Activated gamma-delta T cell treated with anti-CD3 and anti-CD28 coated beads, Interleukin-2, amount 50 U/mL, for 16 hours (primary cell): ENCODE results near the gene SLC16A5.
A peak's percentile ranks its signal among the peaks of the same experiment; 100 is the strongest.
"Not testable (repeated sequence)": the region's sequence is repeated elsewhere in the genome, so short reads cannot be mapped to it uniquely, and the experiment has no call there.

Source experiments
- DNase-seq: peaks from one replicate; pipeline ENCODE4 v3.0.0-alpha.2; 2020; ENCODE audit warnings: low read depth

The SLC16A5 gene

DNA sequence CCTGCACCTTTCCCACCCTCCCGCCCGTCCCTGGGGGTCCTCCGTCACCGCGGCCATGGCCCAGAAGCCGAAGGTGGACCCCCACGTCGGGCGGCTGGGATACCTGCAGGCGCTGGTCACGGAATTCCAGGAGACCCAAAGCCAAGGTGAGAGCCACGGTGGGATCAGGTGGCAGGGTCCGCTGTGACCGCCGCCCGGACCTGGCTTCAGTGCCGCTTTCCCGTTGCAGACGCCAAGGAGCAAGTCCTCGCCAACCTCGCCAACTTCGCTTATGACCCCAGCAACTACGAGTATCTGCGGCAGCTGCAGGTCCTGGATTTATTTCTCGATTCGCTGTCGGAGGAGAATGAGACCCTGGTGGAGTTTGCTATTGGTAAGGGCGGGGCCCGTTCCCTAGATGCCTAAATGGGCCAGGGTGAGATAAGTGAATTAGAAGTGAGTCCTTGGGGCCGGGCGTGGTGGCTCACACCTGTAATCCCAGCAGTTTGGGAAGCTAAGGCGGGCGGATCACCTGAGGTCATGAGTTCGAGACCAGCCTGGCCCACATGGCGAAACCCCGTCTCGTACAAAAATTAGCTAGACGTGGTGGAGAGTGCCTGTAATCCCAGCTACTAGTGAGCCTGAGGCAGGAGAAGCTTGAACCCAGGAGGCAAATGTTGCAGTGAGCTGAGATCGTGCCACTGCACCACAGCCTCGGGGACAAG is 22.6 kb downstream of the SLC16A5 start:
- no peak for DNase-seq

DNA sequence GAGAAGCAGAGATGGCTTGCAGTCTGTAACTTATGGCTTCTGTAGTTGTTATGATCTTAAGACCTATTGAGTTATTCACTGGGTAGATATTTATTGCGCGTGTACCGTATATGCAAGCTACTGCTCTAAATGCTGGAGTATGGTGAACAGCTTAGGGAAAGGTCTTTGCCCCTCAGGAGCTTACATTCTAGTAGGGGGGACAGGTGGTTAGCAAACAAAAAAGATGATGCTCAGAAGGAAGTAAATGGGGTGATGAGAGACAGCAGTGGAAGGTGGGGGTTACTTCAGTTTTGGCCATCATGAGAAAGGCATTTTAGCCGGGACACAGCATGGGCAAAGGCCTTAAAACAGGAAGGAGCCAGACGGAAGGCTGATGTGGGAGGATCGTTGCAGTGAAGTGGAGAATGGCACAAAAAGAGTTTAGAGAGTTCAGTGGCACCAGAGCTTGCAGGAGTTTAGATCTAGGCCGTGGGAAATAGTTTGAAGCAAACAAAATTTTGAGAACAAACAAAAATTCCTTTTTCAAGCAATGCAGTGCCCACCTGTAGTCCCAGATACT is 24.1 kb downstream of the SLC16A5 start:
- no peak for DNase-seq

DNA sequence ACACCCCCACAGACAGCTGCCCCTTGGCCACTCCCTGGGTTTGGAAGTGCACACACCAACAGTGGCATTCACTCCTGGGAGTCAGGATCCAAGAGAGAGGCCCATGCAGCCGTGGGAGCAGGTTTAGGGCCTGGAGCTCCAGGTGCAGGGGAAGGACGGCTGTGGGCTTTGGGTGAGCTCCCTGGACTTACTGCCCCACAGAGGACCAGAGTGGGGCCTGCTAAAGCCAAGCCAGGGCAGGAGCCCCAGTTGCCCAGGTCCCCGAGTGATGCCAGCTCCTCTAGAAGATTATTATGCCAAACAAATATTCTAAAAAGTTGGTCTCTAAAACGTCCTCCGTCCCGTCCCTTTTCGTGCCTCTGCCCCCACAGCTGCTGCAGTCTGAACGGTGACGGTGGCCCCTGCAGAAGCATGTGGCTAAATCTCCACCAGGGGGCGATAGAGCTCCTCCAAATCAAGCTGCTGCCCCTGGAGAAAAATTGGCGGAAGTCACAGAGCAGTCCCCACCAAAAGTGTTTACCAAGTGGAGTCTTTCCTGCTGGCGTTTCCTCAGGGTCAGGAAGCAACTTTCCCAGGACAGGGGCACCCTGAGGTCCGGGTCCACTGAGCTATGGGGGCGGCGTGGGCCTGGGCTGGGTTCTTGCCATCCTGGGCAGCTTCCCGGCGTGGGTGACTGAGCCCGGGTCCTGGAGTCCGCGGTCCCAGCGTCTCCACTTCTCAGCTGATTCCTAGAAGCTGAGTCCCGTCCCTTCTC is 26.2 kb downstream of the SLC16A5 start:
- peak; percentile 92 for DNase-seq

DNA sequence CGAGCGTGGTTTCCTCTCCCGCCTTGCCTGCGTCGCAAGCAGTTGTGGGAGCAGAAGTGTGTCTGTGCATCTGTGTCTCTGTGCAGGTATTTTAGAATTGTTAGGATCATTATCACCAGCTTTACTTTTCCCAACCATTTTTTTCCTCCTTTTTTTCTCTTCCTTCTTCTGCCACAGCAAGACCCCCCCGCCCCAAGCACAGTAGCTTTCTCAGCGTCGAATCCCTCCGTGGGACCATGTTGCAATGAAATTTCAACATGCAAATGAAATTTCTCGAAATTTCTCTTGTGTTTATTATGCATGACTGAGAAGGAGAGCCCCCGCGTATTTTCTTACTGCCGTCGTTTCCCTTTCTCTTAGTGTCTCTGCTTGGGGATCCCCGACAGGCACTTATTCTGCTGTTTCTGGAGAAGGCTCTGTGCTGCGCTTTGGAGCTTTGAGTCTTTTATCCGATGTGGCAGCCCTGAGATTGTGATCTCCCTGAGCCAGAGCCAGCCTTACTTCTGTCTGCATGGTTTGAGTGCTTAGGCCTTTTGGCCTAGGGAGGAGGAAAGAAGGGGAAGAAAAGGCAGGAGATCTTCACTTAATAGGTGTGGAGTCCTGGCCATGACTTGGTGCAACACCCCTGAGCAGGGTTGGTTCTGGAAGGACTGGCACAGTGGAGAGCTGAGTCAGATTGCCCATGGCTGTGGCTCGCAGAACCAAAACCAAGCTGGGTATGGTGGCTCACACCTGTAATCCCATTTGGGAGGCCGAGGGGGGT is 27.0 kb downstream of the SLC16A5 start:
- DNase-seq = no peak

DNA sequence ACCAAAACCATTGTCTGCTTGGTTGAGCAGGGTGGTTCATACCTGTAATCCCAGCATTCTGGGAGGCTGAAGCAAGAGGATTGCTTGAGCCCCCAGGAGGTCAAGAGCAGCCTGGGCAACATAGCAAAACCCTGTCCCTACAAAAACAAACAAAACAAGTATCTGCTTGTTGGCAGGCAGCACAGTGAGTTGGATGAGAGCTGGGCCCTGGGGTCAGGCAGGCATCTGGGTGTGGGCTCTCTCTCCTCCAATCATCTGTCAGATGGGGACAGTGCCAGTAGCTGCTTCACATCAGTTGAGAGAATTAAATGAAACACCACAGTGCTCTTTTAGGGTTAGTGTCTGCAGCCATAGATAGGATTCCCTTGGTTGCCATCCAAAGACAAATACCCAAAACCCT is 27.8 kb downstream of the SLC16A5 start:
- no peak for DNase-seq

DNA sequence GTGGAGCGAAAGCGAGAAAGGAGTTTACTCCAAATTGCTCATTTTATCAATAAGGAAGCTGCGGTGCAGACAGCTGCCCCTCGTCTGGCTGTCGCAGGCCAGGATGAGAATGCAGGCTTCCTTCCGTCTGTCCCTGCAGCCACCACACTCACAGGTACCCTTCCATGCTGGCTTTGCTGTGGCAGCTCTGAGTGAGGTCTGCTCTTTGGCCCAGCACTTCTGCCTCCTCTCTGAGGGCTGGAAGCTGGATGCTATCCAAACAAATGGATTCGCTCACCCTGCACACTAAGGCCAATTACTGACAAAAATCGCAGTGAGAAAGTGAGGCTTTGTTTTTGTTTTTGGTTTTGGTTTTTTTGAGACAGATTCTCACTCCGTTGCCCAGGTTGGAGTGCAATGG is 29.0 kb downstream of the SLC16A5 start:
- DNase-seq = no peak

DNA sequence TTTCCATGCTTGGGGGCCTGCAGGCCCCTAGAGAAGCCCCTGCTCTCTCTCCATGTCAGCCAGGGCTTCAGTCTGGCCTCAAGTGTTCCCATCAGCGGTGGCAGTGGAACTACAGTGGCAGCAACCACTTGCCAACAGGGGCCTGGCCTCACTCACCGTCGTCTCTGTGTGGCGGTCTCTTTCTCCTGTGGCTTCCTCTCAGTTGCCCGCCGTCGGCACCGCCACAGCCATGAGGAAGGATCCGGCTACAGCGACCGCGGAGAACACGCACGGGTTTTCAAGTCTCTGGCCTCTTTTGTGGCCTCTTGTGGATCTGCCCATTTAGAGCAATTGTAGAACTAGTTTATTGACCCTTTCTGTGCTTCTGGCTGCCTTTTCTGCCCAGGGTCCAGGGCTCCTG is 30.6 kb downstream of the SLC16A5 start:
- DNase-seq = no peak

DNA sequence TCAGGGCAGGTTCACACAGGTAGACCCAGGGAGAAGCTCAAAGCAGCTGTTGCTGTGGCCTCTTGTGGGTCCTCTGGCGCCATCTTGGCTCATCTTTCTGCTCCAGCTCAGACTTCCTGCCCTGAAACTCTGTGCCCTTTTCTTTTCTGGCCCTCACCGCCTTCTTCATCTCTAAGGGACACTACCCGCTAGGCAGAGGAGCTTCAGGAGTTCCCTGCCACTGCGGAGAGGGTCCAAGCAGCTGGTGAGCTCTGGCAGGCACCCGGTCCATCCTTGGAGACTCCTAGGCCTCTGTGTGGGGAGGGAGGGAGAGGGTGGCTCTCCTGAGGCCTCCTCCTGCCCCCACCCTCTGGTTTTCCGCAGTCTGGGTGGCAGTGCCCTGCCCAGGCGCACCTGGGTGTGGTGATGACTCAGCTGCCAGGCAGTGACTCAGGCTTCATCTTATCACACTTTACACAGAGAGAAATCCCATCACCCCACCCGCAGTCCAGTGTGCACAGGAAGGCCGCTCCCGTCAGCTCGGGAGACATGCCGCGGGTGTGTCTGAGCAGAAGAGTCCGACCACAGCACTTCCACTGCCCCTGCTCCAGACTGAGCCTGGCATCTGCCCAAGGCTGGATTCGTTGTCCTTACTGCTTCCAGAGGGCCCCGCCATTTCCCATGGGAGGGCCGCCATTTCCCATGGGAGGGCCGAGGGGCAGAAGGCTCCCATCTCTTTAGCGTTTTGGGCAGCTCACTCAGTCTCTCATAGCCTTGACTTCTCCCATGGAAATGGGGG is 36.5 kb downstream of the SLC16A5 start:
- no peak for DNase-seq

DNA sequence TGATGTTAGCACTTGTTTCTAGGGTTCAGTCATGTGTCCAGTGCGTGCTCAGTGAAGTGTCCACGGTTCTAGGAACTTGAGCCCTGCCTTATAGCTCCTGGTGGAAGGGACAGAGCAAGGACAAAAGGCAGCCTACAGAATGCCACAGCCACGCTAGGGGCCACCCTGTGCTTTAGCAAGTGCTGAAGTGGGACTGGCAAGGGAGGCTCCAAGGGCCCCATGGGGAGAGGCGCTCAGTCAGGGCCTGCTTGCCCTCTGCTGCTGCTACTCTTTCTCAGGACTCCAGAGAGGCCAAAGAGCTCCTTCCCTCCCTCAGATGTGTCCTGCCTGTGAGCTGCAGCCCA is 37.0 kb downstream of the SLC16A5 start:
- no peak for DNase-seq

DNA sequence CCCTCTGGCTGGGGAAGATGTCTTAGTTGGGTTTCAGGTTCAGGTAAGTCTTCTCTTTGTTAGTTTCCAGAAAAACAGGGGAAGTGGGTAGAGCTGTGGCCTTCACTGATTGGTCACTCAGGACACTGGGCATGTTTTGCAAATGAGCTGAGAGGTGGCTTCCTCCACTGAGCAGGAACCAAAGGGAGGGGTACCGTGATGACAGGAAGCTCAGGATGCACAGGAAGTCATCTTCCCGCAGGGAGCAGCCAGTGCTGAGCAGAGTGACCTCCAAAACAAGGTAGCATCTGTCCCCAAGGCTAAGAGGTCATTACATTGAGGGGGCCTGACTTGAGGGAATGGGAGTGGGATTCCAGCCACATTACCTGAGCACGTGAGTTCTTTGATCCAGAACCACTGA is 38.2 kb downstream of the SLC16A5 start:
- no peak for DNase-seq

DNA sequence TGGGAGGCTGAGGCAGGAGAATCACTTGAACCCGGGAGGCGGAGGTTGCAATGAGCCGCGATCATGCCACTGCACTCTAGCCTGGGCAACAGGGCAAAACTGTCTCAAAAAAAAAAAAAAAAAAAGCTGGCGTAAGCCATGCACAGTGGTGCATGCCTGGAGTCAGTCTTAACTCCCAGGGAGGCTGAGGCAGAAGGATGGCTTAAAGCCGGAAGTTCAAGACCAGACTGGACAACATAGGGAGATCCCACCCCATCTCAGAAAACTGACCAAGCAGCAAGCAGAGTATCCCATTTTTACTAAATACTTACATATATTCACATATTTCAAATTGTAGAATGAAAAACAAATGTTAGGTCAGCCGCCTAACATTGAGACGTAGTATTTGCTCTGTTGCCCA is 39.2 kb downstream of the SLC16A5 start:
- no peak for DNase-seq

DNA sequence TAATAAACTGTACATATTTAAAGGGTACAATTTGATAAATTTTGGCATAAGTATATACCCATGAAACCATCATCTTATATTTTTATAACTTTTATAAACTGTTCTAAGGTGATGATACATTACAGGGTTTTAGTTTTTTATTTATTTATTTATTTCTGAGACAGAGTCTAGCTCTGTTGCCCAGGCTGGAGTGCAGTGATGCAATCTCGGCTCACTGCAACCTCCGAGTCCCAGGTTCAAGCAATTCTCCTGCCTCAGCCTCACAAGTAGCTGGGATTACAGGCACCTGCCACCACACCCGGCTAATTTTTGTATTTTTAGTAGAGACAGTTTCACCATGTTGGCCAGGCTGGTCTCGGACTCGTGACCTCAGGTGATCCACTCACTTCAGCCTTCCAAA is 40.2 kb downstream of the SLC16A5 start:
- DNase-seq = not testable (repeated sequence)

DNA sequence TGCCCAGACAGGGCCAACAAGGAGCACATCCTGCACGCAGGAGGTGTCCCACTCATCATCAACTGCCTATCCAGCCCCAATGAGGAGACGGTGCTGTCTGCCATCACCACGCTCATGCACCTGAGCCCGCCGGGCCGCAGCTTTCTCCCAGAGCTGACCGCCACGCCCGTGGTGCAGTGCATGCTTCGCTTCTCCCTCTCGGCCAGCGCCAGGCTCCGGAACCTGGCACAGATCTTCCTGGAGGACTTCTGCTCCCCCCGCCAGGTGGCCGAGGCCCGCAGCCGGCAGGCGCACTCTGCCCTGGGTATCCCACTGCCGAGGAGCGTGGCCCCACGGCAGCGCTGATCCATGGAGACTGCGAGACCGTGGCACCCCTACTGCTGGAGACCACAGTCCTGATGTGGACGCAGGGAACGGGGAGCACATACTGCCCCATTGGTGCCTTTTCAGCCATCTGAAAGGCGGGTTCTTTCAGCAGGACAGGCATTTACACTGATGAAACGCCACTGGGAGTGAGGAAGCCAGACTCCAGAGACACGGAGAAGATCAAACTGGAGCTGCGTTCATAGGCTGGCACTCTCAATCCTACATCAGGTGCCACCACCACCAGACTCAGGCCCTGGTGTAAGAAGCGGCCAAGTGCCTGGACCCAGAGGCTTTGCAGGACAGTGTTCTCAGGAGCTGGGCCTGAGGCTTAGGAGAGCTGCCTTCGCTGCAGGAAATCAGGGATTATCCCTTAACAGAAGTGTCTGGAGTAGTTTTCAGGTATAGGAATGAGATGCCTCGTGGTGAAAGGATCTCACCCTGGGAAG is 41.1 kb downstream of the SLC16A5 start:
- no peak for DNase-seq

DNA sequence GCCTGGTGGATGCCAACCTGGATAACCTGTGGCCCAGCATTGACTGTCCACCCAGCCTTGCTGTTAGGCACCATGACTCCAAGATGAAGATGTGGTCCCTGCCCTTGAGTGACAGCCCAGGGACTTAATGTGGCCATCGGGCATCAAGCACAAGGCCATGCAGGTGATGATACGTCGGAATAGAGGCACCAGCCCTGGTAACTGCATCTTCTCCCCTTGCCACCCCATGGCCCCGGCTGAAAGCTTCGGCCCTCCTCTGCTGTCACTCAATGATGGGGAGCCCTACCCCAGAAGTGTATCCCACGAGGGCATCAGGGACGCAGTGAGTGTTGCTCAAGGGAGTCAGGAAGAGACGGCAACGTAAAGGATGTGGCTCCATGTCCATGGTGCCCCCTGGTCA is 41.8 kb downstream of the SLC16A5 start:
- DNase-seq = no peak

DNA sequence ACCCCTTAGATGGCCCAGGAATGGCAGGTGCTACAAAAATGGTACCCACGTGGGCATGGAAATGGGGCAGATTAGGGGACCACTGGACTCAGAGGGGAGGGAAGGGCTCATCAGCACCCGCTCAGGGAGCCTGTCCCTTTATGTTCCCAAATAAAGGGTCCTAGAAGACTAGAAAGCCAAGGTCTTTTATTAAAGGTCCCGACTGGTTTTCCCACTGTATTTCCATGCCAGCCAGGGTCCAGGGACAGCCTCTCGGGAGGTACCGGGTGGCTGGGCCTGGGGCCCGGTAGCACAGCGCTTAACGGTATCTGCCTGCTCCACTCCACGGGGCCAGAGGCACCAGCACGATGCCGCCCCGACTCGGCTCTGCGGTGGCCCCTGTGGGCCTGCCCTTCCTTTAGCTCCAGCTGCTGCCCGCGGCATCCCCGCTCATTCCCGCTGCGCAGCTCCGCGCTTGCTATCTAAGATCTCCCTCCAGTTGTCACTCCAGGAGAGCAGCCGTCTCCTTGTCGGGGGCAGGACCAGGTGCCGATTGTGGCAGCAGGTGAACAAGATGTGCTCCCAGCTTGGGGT is 42.4 kb downstream of the SLC16A5 start:
- DNase-seq = no peak

DNA sequence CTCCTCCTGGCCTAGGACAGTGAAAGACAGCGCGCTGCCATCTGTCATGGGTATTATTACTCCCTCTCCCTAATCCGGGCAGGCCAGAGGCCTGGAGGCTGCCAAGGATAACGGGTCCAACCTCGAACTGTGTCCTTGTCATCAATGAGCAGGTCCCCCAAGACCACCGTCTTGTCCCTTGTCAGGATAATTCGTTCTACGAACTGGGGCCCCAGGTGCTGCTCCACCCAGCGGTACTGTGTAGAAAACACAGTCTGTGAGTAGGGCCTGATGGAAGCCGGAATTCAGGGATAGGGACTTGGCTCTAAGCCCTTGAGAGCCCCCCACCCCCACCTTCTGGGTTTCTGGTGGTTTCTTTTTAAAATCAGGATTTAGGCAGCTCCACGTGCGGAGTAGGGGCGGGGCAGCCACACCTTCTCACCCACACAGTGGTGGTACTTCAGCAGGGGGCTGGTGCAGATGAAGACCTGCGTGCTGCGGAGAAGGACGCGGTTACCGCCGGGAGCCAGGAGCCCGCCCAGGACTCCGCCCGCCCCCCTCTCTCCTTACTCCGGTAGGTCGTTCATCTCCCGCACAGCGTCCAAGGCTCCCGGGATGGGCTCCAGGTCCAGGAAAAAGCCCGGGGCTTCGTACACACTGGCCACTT is 43.0 kb downstream of the SLC16A5 start:
- no peak for DNase-seq

DNA sequence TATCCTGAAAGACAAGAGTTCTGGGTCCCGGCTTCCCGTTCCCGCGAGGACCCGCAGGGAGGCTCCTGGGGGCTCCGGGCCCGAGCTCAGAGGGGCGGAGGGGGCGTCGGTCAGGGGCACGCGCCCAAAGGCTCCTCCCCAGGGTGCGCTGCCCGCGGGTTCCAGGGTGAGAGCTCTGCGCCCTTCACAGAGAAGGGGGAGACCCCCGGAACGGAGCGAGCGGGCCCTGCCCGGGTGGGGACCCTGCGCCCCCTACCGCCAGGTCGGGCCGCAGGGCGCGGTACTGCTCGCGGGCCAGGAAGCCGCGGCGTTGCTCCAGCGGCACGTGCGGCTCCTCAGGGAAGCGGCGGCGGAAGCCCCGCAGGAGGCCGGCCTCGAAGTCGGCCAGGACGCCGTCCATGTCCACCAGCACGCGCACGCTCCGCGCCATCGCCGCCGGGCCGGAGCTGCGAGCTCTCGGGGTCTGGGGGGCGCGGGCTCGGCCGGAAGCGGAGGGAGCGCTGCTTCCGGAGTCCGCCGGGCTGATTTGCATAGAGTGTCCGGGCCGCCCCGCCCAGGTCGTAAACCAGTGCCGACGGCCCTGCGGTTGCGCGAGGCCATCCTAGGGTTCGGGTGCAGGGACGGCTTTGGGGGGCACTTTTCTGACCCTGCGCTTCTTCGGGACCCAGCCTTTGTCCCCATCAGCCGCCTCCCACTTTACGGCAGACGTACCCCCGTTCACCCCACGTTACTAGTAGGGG is 43.7 kb downstream of the SLC16A5 start, which contains the start of gene NT5C:
Gene NT5C (minus strand): TSS at position 465 of the 740 bp plus-strand sequence. CDS start 35 bp downstream, at position 430.
- DNase-seq = peak; percentile 41

DNA sequence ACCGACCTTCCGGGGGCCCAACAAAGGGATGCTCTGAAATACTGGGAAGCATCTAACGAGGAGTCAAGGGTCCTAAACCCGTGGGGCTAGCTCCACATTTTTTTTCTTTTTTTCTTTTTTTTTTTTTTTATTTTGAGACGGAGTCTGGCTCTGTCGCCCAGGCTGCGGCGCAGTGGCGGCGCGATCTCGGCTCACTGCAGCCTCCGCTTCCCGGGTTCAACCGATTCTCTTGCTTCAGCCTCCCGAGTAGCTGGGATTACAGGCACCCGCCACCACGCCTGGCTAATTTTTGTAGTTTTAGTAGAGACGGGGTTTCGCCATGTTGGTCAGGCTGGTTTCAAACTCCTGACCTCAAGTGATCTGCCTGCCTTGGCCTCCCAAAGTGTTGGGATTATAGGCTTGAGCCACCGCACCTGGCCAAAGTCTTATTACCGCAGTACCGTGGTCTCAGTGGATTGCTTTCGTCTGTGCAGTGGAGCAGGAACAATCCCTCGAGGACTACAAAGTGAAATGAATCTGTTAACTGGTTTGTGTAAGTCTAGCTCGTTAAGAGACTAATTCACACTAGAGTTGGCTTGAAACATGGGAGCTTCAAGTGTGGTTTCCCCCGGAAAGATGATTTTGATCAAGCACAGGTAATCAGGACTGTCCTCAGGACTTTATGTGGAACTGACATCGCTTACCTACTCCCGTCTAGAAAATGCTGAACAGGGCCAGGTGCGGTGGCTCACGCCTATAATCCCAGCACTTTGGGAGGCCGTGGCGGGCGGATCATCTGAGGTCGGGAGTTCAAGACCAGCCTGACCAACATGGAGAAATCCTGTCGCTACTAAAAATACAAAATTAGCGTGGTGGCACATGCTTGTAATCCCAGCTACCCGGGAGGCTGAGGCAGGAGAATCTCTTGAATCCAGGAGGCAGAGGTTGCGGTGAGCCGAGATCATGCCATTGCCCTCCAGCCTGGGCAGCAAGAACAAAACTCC is 44.6 kb downstream of the SLC16A5 start:
- DNase-seq = not testable (repeated sequence)
